Mucosa of rectum (tissue), 2 donors: ENCODE results near the gene DYNC1H1.

ENCODE experiments used
- H3K27ac ChIP-seq, 2 donors: one replicate each; pipeline ENCODE4 v1.7.0; 2013; ENCODE audit warnings: inconsistent platforms in 2 of 2, low read depth in 2 of 2, low read length in 2 of 2
- H3K27me3 ChIP-seq, 2 donors: one replicate each; pipeline ENCODE4 v1.7.0; 2013; ENCODE audit warnings: low read length in 2 of 2; ENCODE audit not compliant: control insufficient read depth in 2 of 2, insufficient read depth in 2 of 2
- H3K36me3 ChIP-seq, 2 donors: one replicate each; pipeline ENCODE4 v1.7.0; 2013; ENCODE audit warnings: low read length in 2 of 2; ENCODE audit not compliant: control insufficient read depth in 2 of 2, insufficient read depth in 2 of 2
- H3K4me1 ChIP-seq, 2 donors: one replicate each; pipeline ENCODE4 v1.7.0; 2013; ENCODE audit warnings: low read length in 2 of 2, mild to moderate bottlenecking in 1 of 2; ENCODE audit not compliant: control insufficient read depth in 2 of 2, insufficient read depth in 2 of 2
- H3K4me3 ChIP-seq, 2 donors: one replicate each; pipeline ENCODE4 v1.7.0; 2013; ENCODE audit warnings: low read length in 2 of 2
- H3K9ac ChIP-seq, 2 donors: one replicate each; pipeline ENCODE4 v1.7.0; 2013; ENCODE audit warnings: low read length in 2 of 2, low read depth in 1 of 2, mild to moderate bottlenecking in 1 of 2
- H3K9me3 ChIP-seq, 2 donors: one replicate each; pipeline ENCODE4 v1.7.0; 2013; ENCODE audit warnings: low read length in 2 of 2; ENCODE audit not compliant: control insufficient read depth in 2 of 2
- donor health status: healthy.
- donor health status: Normal muscosa, but diverticular disease.

DYNC1H1 gene

GRCh38 chr14:102028733-102029132, 64.4 kb downstream of the DYNC1H1 start:
- peak overlapping the region; percentile 48 to 63 for H3K9ac ChIP-seq
- no peaks in the 10 kb centered on the region for H3K27me3 ChIP-seq
- no peaks in the 10 kb centered on the region for H3K9me3 ChIP-seq
- H3K27ac ChIP-seq: peak overlapping the region; percentile 80 to 84
- peak overlapping the region in 1 of 2 donors; percentile 24 for H3K4me3 ChIP-seq
- peaks cover 72 to 85% of the 10 kb centered on the region in 2 donors for H3K36me3 ChIP-seq
- H3K4me1 ChIP-seq: peaks cover 4 to 20% of the 10 kb centered on the region in 2 donors

GRCh38 chr14:102029956-102030355, 65.6 kb downstream of the DYNC1H1 start:
- H3K27me3 ChIP-seq: no peaks in the 10 kb centered on the region
- no peak overlapping the region for H3K4me3 ChIP-seq
- H3K27ac ChIP-seq: peak overlapping the region in 1 of 2 donors; percentile 80
- no peaks in the 10 kb centered on the region for H3K9me3 ChIP-seq
- H3K4me1 ChIP-seq: peaks cover 4 to 20% of the 10 kb centered on the region in 2 donors
- peaks cover 74 to 86% of the 10 kb centered on the region in 2 donors for H3K36me3 ChIP-seq
- no peak overlapping the region for H3K9ac ChIP-seq

- Histone ChIP-seq H3K27ac (no peak overlapping the region), H3K36me3 (peaks cover 82 to 83% of the 10 kb centered on the region in 2 donors), H3K9ac (no peak overlapping the region), H3K27me3 (no peaks in the 10 kb centered on the region), H3K4me3 (no peak overlapping the region), H3K4me1 (peaks cover 3 to 13% of the 10 kb centered on the region in 2 donors), H3K9me3 (no peaks in the 10 kb centered on the region)
These were observed 68.9 kb downstream of the DYNC1H1 start for GRCh38 chr14:102033241-102033640.

- H3K4me3 ChIP-seq: no peak overlapping the region
- H3K27ac ChIP-seq: no peak overlapping the region
- no peaks in the 10 kb centered on the region for H3K27me3 ChIP-seq
- H3K9ac ChIP-seq: no peak overlapping the region
- H3K4me1 ChIP-seq: peaks cover 0 to 3% of the 10 kb centered on the region in 2 donors
- no peaks in the 10 kb centered on the region for H3K9me3 ChIP-seq
- H3K36me3 ChIP-seq: peaks cover 83 to 85% of the 10 kb centered on the region in 2 donors
These were observed 69.9 kb downstream of the DYNC1H1 start for GRCh38 chr14:102034301-102034700.

- Histone ChIP-seq H3K9me3 (no peaks in the 10 kb centered on the region), H3K36me3 (peaks cover 81 to 85% of the 10 kb centered on the region in 2 donors), H3K4me3 (no peak overlapping the region), H3K4me1 (no peaks in the 10 kb centered on the region), H3K27ac (no peak overlapping the region), H3K27me3 (no peaks in the 10 kb centered on the region), H3K9ac (no peak overlapping the region)
These were observed 71.5 kb downstream of the DYNC1H1 start for GRCh38 chr14:102035914-102036313.

GRCh38 chr14:102037686-102038085, 73.3 kb downstream of the DYNC1H1 start:
- Histone ChIP-seq H3K4me3 (no peak overlapping the region), H3K36me3 (peaks cover 84 to 87% of the 10 kb centered on the region in 2 donors), H3K9me3 (no peaks in the 10 kb centered on the region), H3K27me3 (no peaks in the 10 kb centered on the region), H3K4me1 (no peaks in the 10 kb centered on the region), H3K9ac (no peak overlapping the region), H3K27ac (no peak overlapping the region)

- Histone ChIP-seq H3K27me3 (no peaks in the 10 kb centered on the region), H3K27ac (no peak overlapping the region), H3K36me3 (peaks cover 81 to 85% of the 10 kb centered on the region in 2 donors), H3K4me3 (no peak overlapping the region), H3K9ac (no peak overlapping the region), H3K9me3 (no peaks in the 10 kb centered on the region), H3K4me1 (no peaks in the 10 kb centered on the region)
These were observed 74.8 kb downstream of the DYNC1H1 start for GRCh38 chr14:102039157-102039556.

GRCh38 chr14:102040153-102040552, 75.8 kb downstream of the DYNC1H1 start:
- no peaks in the 10 kb centered on the region for H3K9me3 ChIP-seq
- no peaks in the 10 kb centered on the region for H3K27me3 ChIP-seq
- H3K27ac ChIP-seq: no peak overlapping the region
- no peak overlapping the region for H3K9ac ChIP-seq
- no peak overlapping the region for H3K4me3 ChIP-seq
- H3K36me3 ChIP-seq: peaks cover 85 to 87% of the 10 kb centered on the region in 2 donors
- H3K4me1 ChIP-seq: no peaks in the 10 kb centered on the region

- no peaks in the 10 kb centered on the region for H3K27me3 ChIP-seq
- no peaks in the 10 kb centered on the region for H3K9me3 ChIP-seq
- no peak overlapping the region for H3K4me3 ChIP-seq
- peaks cover 3 to 7% of the 10 kb centered on the region in 2 donors for H3K4me1 ChIP-seq
- H3K9ac ChIP-seq: no peak overlapping the region
- H3K36me3 ChIP-seq: peaks cover 70 to 75% of the 10 kb centered on the region in 2 donors
- H3K27ac ChIP-seq: no peak overlapping the region
These were observed 78.3 kb downstream of the DYNC1H1 start for GRCh38 chr14:102042699-102043098.

GRCh38 chr14:102043251-102044025, 79.1 kb downstream of the DYNC1H1 start:
- Histone ChIP-seq H3K4me3 (no peak overlapping the region), H3K27ac (no peak overlapping the region), H3K9me3 (no peaks in the 10 kb centered on the region), H3K9ac (no peak overlapping the region), H3K4me1 (peaks cover 3 to 7% of the 10 kb centered on the region in 2 donors), H3K36me3 (peaks cover 70 to 75% of the 10 kb centered on the region in 2 donors), H3K27me3 (no peaks in the 10 kb centered on the region)
